GM12874 (cell line): ENCODE results near the gene GLYATL1.

Experiments used
- CTCF ChIP-seq: IDR thresholded peaks from 2 replicates; pipeline ENCODE4 v1.5.1; 2011; ENCODE audit warnings: low read depth, mild to moderate bottlenecking, control low read depth, low read length, moderate library complexity; ENCODE audit not compliant: insufficient read depth

GLYATL1 gene

GRCh38 chr11:58907780-58908179, 31.5 kb upstream of the GLYATL1 start:
- no peak for TF ChIP-seq CTCF

- TF ChIP-seq CTCF = no peak
Observed at GRCh38 chr11:58912124-58912523, 27.2 kb upstream of the GLYATL1 start.

- no peak for TF ChIP-seq CTCF
Observed at GRCh38 chr11:58913685-58914084, 25.6 kb upstream of the GLYATL1 start.

- TF ChIP-seq CTCF = no peak
Observed at GRCh38 chr11:58914821-58915543, 24.3 kb upstream of the GLYATL1 start.

GRCh38 chr11:58916637-58917036, 22.7 kb upstream of the GLYATL1 start:
- TF ChIP-seq CTCF = no peak

GRCh38 chr11:58917159-58917783, 22.0 kb upstream of the GLYATL1 start:
- no peak for TF ChIP-seq CTCF

GRCh38 chr11:58919561-58919960, 19.7 kb upstream of the GLYATL1 start:
- TF ChIP-seq CTCF = no peak
